ENCODE results near the gene ERC2.

ERC2 gene

DNA sequence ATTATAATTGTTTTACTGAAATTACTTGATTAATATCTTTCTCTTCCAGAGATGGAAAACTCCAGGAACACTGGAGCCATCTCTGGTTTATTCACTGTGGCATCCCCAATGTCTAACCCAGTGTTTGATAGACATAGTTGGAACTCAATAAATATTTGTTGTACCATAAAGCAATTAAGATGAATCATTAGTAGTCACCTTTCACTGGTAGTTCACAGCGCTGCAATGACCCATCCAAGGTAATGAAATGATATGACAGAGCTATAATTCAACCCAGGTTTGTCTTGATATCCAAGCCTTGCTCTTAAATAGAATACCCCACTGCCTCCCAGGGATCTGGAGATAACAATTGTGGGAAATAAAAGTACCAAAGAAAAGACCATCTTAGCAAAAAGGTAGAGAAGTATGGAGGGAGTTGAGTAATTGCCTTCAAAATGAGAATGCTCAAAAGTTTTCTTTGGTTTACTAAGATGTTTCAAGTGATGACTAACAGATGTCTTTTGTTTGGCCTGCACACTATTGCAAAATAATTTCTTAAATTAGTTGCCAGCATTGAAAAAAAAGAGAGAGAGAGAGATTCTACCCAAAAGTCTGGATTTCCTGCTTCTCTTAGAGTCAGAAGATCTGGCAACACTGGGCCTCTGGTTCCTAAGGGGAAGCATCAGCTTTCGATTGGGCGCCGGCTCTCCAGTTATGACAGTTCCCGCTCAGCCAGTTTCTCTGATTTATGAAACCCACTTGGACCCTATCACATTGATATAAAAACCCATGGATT lies 348.5 kb downstream of the ERC2 start:
- no peaks in the 10 kb centered on the region for H3K36me3 Mint-ChIP-seq (ENCODE audit: insufficient read depth)
- ATAC-seq (replicated peaks) (no peak), DNase-seq (no peak)
- H3K27me3 Mint-ChIP-seq = no peaks in the 10 kb centered on the region
- H3K27ac Mint-ChIP-seq = no peak overlapping the region
- H3K4me1 Mint-ChIP-seq (ENCODE audit: low read depth in 2 of 2) = no peaks in the 10 kb centered on the region
- no peak overlapping the region for H3K4me3 Mint-ChIP-seq
- H3K9me3 Mint-ChIP-seq = peaks cover 12 to 14% of the 10 kb centered on the region in 2 donors

DNA sequence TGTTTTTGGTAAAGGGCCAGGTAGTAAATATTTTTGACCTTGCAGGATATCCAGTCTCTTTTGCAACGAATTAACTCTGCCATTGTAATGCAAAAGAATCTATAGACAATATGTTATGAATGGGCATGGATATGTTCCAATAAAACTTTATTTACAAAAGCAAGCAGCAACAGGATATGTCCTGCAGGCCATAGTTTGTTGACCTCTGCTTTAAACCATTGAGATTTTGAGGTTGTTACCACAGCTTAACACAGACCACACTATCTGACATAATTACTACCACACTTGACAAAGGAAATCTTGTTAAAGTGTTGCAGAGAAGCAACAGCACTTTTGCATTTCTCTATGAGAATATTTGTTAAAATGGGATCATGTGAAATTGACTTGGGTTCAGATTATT lies 349.3 kb downstream of the ERC2 start:
- Mint-ChIP-seq H3K9me3 (peaks cover 12 to 17% of the 10 kb centered on the region in 2 donors), H3K27me3 (no peaks in the 10 kb centered on the region), H3K4me3 (no peak overlapping the region), H3K4me1 (ENCODE audit: low read depth in 2 of 2) (no peaks in the 10 kb centered on the region), H3K36me3 (ENCODE audit: insufficient read depth) (no peaks in the 10 kb centered on the region), H3K27ac (no peak overlapping the region)
- no peak for DNase-seq
- no peak for ATAC-seq (replicated peaks)

DNA sequence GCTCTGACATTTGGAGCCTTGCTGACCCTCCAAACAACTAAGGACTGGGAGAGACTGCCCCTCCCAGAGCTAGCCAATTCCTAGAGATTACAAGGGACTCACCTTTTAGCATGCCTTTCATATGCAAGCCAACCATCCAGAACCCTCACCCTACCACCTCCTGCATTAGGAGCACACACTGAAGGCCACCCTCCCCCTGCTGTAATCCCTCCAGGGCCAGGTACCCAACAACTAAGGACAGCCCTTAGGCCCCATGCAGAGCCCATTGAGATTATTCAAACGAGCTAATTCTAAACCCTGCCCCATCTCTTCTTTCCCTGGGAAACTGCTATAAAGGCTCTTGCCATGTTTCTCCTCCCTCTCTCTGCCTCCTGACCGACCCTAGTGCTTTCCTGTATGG lies 352.6 kb downstream of the ERC2 start:
- H3K4me3 Mint-ChIP-seq = no peak overlapping the region
- H3K4me1 Mint-ChIP-seq (ENCODE audit: low read depth in 2 of 2) = no peaks in the 10 kb centered on the region
- H3K9me3 Mint-ChIP-seq = peaks cover 19 to 21% of the 10 kb centered on the region in 2 donors
- no peaks in the 10 kb centered on the region for H3K27me3 Mint-ChIP-seq
- DNase-seq = no peak
- no peak overlapping the region for H3K27ac Mint-ChIP-seq
- no peaks in the 10 kb centered on the region for H3K36me3 Mint-ChIP-seq (ENCODE audit: insufficient read depth)
- no peak for ATAC-seq (replicated peaks)

DNA sequence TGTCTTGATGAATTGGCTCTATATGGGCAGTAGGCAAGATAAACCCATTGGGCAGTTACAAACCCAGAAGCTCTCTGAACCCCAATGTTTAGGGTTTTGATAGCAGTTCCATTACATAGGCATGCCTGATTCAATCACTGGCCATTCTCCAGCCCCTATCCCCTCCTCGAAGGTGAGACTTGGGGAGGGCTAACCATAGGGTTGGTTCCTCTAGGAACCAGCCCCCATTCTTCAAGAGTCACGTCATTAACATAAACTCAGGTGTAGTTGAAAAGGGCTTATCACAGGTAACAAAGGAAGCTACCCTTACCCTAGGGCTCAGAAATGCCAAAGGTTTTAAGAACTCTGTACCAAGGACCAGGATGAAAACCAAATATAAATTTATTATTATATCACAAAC lies 353.1 kb downstream of the ERC2 start:
- DNase-seq = no peak
- Mint-ChIP-seq H3K4me3 (no peak overlapping the region), H3K27ac (no peak overlapping the region), H3K4me1 (ENCODE audit: low read depth in 2 of 2) (no peaks in the 10 kb centered on the region), H3K36me3 (ENCODE audit: insufficient read depth) (no peaks in the 10 kb centered on the region), H3K27me3 (no peaks in the 10 kb centered on the region), H3K9me3 (peaks cover 18 to 21% of the 10 kb centered on the region in 2 donors)
- ATAC-seq (replicated peaks) = no peak

DNA sequence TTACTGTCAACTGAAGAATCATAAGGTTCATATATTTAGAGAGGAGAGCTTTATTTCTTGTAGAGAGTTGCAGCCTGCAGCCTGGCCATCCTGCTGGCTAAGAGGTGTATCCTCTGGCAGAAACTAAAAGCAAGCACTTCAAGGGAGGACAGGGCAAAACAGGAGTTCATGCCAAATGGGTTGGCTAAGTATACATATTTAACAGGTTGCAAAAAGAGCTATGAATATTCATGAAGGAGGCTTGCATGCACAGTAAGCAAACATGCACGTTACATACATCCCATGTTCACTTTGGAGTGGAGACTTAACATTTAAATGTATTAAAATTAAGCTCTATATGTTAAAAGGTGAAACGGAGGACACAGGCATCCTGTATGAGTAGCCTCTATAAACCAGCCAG lies 354.4 kb downstream of the ERC2 start:
- Mint-ChIP-seq H3K9me3 (peaks cover 17 to 21% of the 10 kb centered on the region in 2 donors), H3K4me3 (no peak overlapping the region), H3K36me3 (ENCODE audit: insufficient read depth) (no peaks in the 10 kb centered on the region), H3K27me3 (no peaks in the 10 kb centered on the region), H3K4me1 (ENCODE audit: low read depth in 2 of 2) (no peaks in the 10 kb centered on the region), H3K27ac (no peak overlapping the region)
- ATAC-seq (replicated peaks) (no peak), DNase-seq (no peak)

DNA sequence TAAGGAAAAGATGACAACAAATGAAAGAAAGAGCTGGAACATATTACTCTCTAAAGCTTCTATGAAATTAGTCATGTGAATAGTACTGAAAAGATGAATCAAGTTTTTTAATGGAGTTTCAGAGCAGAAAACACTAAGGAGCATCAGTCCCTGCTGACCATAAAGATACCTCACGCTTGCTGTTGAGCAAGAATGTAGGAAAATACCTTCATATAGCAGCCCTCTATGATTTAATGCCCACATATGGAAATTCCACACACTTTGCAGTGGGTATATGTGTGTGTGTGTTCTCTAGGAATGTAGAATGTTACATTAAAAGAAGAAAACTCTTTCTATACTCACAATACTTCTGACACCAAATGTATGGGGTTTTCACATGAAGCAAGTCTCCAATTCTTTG lies 355.0 kb downstream of the ERC2 start:
- DNase-seq (no peak), ATAC-seq (replicated peaks) (no peak)
- no peaks in the 10 kb centered on the region for H3K4me1 Mint-ChIP-seq (ENCODE audit: low read depth in 2 of 2)
- H3K4me3 Mint-ChIP-seq = no peak overlapping the region
- peaks cover 17 to 21% of the 10 kb centered on the region in 2 donors for H3K9me3 Mint-ChIP-seq
- no peaks in the 10 kb centered on the region for H3K36me3 Mint-ChIP-seq (ENCODE audit: insufficient read depth)
- H3K27ac Mint-ChIP-seq = no peak overlapping the region
- no peaks in the 10 kb centered on the region for H3K27me3 Mint-ChIP-seq

DNA sequence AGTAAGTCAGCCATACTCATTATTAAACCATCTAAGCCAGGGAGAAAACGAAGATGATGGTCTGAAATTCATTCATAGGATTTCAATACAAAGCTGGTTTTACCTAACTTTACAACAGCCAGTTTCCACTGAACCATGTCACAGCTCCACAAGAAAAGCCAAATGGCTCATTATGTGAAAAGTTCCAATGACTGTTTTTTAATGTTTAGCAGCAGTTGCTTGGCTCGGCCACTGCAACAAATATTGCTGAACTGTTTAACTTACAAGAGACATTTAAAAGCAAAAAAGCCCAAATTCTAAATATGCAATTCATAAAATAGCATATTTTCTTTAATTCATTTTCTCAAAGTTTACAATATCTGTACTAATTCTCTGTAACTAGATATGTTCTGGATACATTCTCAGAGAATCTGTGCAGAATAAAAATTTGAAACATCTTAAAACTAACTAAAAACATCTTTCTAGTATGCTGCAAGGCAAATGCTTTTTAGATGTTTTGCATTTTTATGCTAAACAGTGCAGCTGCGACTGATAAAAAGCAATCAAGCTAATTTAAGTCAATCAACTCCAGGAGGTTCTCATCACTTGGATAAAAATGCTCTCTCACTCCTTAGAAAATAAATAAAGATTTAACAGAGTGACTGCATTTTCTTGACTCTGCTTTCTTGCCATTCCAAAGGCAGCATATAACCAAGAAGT lies 356.5 kb downstream of the ERC2 start:
- no peak for DNase-seq
- H3K4me3 Mint-ChIP-seq = no peak overlapping the region

DNA sequence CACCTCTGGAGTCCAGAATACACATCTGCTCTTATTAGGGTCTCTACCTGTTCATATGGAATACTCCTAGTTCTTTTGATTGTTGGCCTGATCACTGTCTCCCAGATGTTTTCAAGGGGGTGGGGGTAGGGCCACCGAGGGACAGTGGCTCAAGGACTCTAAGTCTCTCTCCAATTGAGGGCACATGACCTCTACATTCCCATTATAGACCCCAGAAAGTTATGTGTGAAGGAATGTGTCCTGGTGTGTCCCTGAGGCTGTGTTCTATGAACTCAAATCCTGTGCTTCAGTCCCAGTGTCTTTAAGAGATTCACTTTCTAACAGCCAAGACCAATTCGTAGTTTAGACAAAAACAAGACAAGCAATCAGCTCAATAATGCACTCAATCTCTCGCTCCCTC lies 357.4 kb downstream of the ERC2 start:
- ATAC-seq (replicated peaks) (no peak), DNase-seq (no peak)
- no peaks in the 10 kb centered on the region for H3K36me3 Mint-ChIP-seq (ENCODE audit: insufficient read depth)
- peaks cover 11 to 12% of the 10 kb centered on the region in 2 donors for H3K9me3 Mint-ChIP-seq
- H3K4me1 Mint-ChIP-seq (ENCODE audit: low read depth in 2 of 2) = no peaks in the 10 kb centered on the region
- H3K27me3 Mint-ChIP-seq = no peaks in the 10 kb centered on the region
- H3K4me3 Mint-ChIP-seq = no peak overlapping the region
- no peak overlapping the region for H3K27ac Mint-ChIP-seq

More for the DNA sequence above, 356.5 kb downstream of the ERC2 start:
- Mint-ChIP-seq H3K27ac (no peak overlapping the region), H3K9me3 (peaks cover 16 to 20% of the 10 kb centered on the region in 2 donors), H3K27me3 (no peaks in the 10 kb centered on the region), H3K36me3 (ENCODE audit: insufficient read depth) (no peaks in the 10 kb centered on the region), H3K4me1 (ENCODE audit: low read depth in 2 of 2) (no peaks in the 10 kb centered on the region)
- no peak for ATAC-seq (replicated peaks)

DNA sequence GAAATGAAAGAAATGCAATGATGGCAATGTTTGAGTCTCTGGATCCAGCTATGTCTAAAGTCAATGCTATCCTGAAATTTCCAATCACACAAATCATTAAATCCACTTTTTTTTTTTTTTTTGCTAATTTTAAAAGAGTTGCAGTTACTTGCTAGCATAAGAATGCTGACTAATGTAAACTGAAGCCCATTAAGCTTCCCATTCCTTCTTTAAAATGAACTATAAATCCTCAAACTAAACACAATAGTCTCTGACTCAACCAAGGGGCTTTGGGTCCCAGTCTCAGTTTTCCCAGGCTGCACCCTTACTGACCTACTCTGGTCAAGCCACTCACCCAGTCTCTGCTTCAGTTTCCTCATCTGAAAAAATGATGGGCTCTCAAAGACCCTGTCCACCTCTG lies 361.1 kb downstream of the ERC2 start:
- ATAC-seq (replicated peaks) (no peak), DNase-seq (no peak)
- Mint-ChIP-seq H3K27me3 (no peaks in the 10 kb centered on the region), H3K4me1 (ENCODE audit: low read depth in 2 of 2) (no peaks in the 10 kb centered on the region), H3K4me3 (no peak overlapping the region), H3K36me3 (ENCODE audit: insufficient read depth) (no peaks in the 10 kb centered on the region), H3K27ac (no peak overlapping the region), H3K9me3 (peaks cover 12 to 15% of the 10 kb centered on the region in 2 donors)

DNA sequence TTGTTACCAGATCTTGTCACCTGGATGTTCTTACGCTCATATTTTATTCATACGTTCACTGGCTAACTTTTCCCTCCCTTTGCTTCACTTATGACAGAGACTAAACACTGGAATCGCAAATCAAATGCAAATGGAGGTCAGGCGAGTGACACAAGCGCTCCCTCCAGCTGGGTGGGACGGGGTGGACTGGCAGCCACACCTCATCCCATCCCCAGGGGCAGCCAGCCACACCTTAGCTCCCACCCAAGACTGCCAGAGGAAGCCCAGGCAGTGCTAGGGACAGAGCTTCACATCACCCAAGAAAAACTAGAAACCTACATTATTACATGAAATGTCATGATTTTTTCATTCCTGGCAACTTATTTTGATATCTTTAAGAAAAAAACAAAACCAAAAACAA lies 366.2 kb downstream of the ERC2 start:
- DNase-seq (no peak), ATAC-seq (replicated peaks) (no peak)
- Mint-ChIP-seq H3K36me3 (ENCODE audit: insufficient read depth) (no peaks in the 10 kb centered on the region), H3K27me3 (no peaks in the 10 kb centered on the region), H3K4me3 (no peak overlapping the region), H3K9me3 (peaks cover 7 to 11% of the 10 kb centered on the region in 2 donors), H3K4me1 (ENCODE audit: low read depth in 2 of 2) (no peaks in the 10 kb centered on the region), H3K27ac (no peak overlapping the region)

DNA sequence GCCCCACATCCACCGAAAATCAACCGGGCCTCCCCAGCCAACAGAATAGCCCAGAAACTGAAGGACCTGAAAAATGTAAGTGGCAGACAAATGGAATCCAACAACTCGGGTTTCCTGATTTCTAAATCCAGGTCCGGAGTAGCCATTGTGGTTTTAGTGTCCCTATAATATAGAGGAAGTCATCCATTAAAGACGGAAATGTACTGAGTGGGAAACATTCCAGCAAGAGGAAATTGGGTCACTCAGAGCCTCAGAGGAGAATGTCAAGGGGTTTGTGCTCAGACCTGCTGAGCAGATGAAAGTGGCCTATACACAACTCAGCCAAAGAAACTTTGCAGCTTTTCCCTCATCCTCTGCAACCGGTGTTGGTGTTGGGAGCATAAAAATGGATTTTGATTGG lies 366.7 kb downstream of the ERC2 start:
- H3K27me3 Mint-ChIP-seq = no peaks in the 10 kb centered on the region
- H3K4me1 Mint-ChIP-seq (ENCODE audit: low read depth in 2 of 2) = no peaks in the 10 kb centered on the region
- no peaks in the 10 kb centered on the region for H3K36me3 Mint-ChIP-seq (ENCODE audit: insufficient read depth)
- ATAC-seq (replicated peaks) (no peak), DNase-seq (no peak)
- peaks cover 7 to 11% of the 10 kb centered on the region in 2 donors for H3K9me3 Mint-ChIP-seq
- H3K4me3 Mint-ChIP-seq = no peak overlapping the region
- H3K27ac Mint-ChIP-seq = no peak overlapping the region

DNA sequence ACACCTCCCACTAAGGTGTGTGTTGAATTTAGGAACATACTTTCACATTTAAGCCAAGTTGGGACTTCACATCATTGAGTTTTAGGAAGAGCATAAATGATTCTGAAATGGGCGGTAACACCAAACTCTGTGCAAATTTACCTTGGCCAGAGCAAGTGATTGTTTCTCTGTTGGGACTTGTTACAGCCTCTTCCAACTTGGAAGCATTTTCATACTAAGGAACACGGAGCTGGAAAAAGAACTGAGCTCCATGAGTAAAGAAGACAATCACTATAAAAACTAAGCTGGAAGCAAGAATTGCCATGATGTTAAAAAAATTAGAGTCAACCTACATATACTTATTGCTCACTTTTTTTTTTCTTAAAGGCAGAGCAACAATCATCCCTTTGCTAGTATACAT lies 371.3 kb downstream of the ERC2 start:
- Mint-ChIP-seq H3K9me3 (peaks cover 0 to 1% of the 10 kb centered on the region in 2 donors), H3K4me1 (ENCODE audit: low read depth in 2 of 2) (no peaks in the 10 kb centered on the region), H3K27ac (no peak overlapping the region), H3K36me3 (ENCODE audit: insufficient read depth) (no peaks in the 10 kb centered on the region), H3K4me3 (no peak overlapping the region), H3K27me3 (no peaks in the 10 kb centered on the region)
- ATAC-seq (replicated peaks) (no peak), DNase-seq (no peak)

DNA sequence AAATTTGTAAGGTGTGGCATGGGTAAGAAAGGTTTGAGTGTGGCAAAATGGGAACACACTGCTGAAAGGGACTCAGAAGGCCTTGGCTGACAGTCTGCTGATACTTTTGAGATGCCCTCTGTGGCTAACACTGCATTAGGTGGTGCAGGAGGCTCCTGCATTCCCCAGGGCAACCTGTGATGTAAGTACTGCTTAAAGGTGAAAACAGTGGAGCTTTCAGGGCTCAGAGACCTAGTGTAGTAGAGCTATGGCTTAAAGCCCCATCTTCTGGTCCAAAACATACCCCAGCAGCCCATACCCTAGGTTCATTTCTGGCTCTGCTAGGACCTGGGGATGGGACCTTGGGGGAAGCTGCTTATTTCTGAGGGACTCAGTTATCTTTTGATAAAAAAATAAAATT lies 374.1 kb downstream of the ERC2 start:
- no peaks in the 10 kb centered on the region for H3K4me1 Mint-ChIP-seq (ENCODE audit: low read depth in 2 of 2)
- no peaks in the 10 kb centered on the region for H3K36me3 Mint-ChIP-seq (ENCODE audit: insufficient read depth)
- no peak overlapping the region for H3K4me3 Mint-ChIP-seq
- peaks cover 0 to 5% of the 10 kb centered on the region in 2 donors for H3K9me3 Mint-ChIP-seq
- no peak overlapping the region for H3K27ac Mint-ChIP-seq
- no peak for ATAC-seq (replicated peaks)
- no peaks in the 10 kb centered on the region for H3K27me3 Mint-ChIP-seq
- DNase-seq = no peak

DNA sequence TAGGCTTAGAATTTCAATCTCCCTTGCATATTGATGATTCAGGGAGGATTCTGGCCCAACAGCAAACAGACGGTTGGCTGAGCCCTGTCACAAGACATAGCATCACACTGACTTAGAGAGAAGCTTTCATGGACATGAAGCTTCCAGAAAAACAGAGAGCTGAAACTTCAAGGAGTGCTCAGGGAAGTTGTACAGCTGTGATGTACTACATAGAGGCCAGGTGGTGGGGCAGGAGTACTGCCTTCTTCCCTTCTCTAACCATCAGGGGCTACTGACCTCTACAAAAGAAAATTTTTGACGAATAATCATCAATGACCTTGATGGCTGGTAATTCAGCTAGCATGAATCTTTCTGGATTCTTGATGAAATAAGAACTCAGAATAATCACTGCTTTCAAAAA lies 378.5 kb downstream of the ERC2 start:
- Mint-ChIP-seq H3K27me3 (no peaks in the 10 kb centered on the region), H3K36me3 (ENCODE audit: insufficient read depth) (no peaks in the 10 kb centered on the region), H3K27ac (no peak overlapping the region), H3K4me1 (ENCODE audit: low read depth in 2 of 2) (no peaks in the 10 kb centered on the region), H3K9me3 (peaks cover 8% of the 10 kb centered on the region in 2 donors), H3K4me3 (no peak overlapping the region)
- DNase-seq (no peak), ATAC-seq (replicated peaks) (no peak)
